IPS-18c (cell line): Measurements from ENCODE around the gene RASA2.

Source experiments
- H3K4me3 ChIP-seq: 2 replicates; pipeline ENCODE4 v1.7.0; 2013; ENCODE audit warnings: low read depth, mild to moderate bottlenecking, low read length, moderate library complexity; ENCODE audit not compliant: insufficient read depth
- H3K9me3 ChIP-seq: one replicate; pipeline ENCODE4 v1.6.1; 2013; ENCODE audit warnings: mild to moderate bottlenecking, low read length, moderate library complexity; ENCODE audit not compliant: control insufficient read depth, insufficient read depth

The RASA2 gene

DNA sequence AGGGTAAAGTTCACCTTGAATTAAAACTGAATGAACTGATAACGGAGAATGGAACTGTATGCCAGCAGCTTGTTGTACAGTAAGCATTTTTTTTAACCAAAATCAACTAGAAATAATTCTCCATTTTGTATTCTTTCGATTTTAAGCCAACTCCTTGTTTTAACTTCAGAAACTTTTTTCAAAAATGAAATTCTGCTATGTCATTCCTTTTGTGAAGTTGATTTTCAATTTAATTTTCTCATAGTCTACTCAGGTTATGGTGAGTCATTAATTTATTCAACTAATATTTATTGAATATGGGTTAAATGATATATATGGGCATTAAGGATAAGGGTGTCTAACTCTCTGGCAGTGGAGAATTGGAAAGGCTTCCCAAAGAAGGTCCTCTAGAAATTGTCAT, 53.7 kb downstream of the RASA2 start:
- H3K9me3 ChIP-seq, result no peaks in the 10 kb centered on the region
- no peak overlapping the region for H3K4me3 ChIP-seq

GRCh38 chr3:141542202-141542969, 55.6 kb downstream of the RASA2 start:
- Histone ChIP-seq H3K4me3 (no peak overlapping the region), H3K9me3 (no peaks in the 10 kb centered on the region)

GRCh38 chr3:141542989-141543388, 56.2 kb downstream of the RASA2 start:
- Histone ChIP-seq H3K9me3 (no peaks in the 10 kb centered on the region), H3K4me3 (no peak overlapping the region)

- Histone ChIP-seq H3K9me3 (no peaks in the 10 kb centered on the region), H3K4me3 (no peak overlapping the region)
Observed at GRCh38 chr3:141544697-141545096, 57.9 kb downstream of the RASA2 start.

GRCh38 chr3:141546081-141546480, 59.3 kb downstream of the RASA2 start:
- H3K4me3 ChIP-seq, result no peak overlapping the region
- H3K9me3 ChIP-seq, result no peaks in the 10 kb centered on the region

GRCh38 chr3:141546586-141546985, 59.8 kb downstream of the RASA2 start:
- Histone ChIP-seq H3K4me3 (no peak overlapping the region), H3K9me3 (no peaks in the 10 kb centered on the region)

- H3K4me3 ChIP-seq, result no peak overlapping the region
- no peaks in the 10 kb centered on the region for H3K9me3 ChIP-seq
Observed at GRCh38 chr3:141547791-141548190, 61.0 kb downstream of the RASA2 start.

DNA sequence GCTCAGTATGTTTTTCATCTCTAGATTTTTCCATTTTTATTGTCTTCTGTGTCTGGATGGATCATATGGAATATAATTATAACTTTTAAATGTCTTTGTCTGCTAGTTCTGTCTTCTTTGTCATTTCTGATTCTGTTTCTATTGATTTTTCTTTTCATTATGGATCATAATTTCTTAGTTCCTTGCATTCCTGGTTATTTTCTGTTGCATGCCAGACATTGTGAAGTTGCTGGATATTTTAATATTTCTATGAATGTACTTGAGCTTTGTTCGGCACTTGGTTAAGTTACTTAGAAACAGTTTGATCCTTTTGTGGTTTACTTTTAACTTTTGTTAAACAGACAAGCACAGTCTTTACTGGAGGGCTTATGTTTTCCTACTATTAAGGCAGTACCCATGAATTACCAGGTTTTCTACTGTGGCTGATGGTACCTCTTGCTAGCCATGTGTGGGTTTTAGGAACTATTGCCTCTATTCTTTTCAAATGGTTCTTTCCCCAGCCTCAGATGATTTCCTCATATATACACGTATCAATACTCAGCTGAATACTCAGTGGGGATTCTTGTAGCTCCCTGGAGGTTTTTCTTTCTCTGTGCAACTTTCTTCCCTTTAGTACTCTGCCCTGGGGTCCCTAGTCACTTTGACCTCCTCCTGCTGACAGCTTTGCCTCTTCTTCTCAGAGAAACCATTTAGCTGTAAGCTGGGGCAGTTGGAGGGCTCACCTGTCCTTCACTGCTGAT, 64.3 kb downstream of the RASA2 start:
- Histone ChIP-seq H3K9me3 (no peaks in the 10 kb centered on the region), H3K4me3 (no peak overlapping the region)

DNA sequence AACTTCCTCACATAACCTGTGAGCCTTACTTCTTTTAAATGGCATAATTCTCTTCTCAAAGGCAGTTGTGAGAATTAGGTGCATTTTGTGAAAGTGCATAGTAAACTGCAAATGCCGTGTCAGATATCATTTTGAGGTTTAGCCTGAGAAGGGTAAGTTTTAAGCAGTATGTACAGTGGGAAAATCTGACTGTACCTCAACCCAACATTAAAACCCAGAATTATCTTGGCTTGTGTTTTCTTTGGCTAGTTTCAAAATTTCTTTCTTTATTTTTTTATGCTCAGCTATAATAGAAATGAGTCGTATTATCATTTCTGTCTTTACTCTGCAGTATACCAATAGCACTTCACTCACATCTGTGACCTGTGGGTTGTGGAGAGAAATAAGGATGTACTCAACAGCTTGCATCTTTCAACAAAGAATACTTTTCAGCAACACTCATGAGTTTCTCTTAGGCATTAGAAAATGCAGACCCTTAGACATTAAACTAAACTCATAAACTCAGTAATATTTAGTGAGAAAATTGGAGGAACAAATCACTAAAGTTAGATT, 65.7 kb downstream of the RASA2 start:
- Histone ChIP-seq H3K9me3 (no peaks in the 10 kb centered on the region), H3K4me3 (no peak overlapping the region)

DNA sequence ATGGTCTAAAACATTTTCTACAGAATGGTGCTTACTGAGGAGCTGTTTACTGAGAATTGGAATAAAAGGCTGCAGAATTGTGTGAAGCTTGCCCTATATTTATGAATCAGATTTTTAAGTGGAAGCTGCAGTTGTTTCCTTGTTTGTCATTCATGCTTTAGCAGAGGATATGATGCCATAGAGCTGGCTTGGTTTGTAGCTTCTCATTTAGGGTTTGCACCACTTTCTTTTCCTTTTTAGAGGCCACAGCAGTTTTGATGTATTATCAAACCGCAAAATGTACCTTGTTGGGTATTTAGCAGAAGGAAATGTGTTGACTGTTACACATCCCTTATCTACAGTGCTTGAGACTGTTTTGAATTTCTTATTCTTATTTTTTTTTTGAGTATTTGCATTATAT, 66.2 kb downstream of the RASA2 start:
- Histone ChIP-seq H3K9me3 (no peaks in the 10 kb centered on the region), H3K4me3 (no peak overlapping the region)

DNA sequence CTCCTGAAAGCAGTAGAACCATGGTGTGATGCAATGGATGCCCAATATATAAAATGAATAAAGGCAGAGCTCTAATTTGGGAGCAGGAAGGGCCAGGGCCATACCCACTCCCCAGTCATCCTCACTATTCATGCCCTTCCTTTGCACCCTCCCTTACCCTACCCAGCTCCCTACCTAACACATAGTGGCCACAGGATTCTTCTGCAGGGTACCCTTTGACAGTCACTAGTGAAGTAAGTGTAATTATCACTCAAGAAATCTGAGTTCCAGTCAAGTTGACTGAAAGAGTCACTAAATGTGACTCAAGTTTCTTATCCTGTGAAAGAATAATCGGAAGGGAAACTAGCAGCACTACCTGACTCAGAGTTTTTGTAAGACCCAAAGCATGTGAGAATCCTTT, 69.2 kb downstream of the RASA2 start:
- no peak overlapping the region for H3K4me3 ChIP-seq
- H3K9me3 ChIP-seq, result no peaks in the 10 kb centered on the region

- H3K4me3 ChIP-seq, result no peak overlapping the region
Observed at GRCh38 chr3:141557961-141558706, 71.3 kb downstream of the RASA2 start.

DNA sequence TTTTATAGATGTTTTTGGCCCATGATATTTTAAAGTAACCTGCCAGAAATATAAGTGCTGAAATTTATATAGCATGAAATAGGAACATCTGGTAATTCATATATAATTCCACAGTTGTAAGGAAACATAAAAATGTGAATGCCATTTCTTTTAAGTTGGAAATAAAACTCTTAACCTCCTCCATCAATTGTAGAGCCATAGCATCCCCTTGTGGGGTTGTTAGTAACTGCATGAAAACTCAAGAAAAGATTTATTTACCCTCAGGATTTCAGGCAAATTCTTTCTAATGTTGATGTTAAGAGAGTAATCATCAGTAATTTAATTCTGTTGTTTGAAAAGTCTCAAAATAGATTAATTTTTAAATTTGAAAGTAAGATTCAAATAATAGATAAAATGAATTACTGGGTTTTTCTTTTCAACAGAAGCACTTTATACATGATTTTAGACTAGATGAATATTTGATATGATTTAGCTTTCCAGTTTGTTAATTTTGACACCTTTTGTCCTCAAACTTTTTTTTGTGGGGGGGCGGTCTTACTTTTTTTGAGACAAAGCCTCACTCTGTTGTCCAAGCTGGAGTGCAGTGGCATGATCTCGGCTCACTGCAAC, 74.7 kb downstream of the RASA2 start:
- no peaks in the 10 kb centered on the region for H3K9me3 ChIP-seq

More at GRCh38 chr3:141557961-141558706, 71.3 kb downstream of the RASA2 start:
- H3K9me3 ChIP-seq, result no peaks in the 10 kb centered on the region

DNA sequence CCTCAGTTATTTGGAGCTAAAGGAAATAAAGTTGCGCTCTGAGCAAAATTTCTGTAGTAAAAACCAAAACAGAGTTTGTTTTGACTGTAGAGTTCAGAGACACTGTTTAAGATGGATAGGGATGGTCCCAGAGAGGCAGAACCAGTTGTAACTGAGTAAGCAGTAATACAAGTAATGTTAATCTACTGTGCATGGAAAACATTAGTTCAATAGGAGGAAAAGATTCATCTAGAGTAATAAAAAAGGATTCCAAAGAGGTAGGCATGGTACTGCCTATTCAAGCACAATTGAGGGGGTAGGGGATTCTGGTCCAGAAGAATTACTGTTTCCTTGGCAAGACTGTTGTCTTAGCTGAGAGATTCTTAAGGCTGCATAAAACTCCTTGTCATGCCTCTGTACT, 77.4 kb downstream of the RASA2 start:
- no peaks in the 10 kb centered on the region for H3K9me3 ChIP-seq
- H3K4me3 ChIP-seq, result no peak overlapping the region

More for the DNA sequence above, 74.7 kb downstream of the RASA2 start:
- no peak overlapping the region for H3K4me3 ChIP-seq

DNA sequence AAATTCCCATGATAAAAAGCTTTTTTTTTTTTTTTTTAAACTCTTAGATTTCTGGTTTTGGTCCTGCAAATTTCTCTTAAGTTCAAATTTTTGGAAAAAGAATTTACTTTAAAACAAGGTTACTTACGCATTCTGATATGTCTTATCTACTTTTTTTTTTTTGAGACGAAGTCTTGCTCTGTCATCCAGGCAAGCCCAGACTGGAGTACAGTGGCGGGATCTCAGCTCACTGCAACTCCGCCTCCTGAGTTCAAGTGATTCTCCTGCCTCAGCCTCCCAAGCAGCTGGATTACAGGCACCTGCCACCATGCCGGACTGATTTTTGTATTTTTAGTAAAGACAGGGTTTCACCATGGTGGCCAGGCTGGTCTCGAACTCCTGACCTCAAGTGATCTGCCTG, 83.2 kb downstream of the RASA2 start:
- no peaks in the 10 kb centered on the region for H3K9me3 ChIP-seq
- H3K4me3 ChIP-seq, result no peak overlapping the region

- Histone ChIP-seq H3K9me3 (no peaks in the 10 kb centered on the region), H3K4me3 (no peak overlapping the region)
Observed at GRCh38 chr3:141575879-141576743, 89.3 kb downstream of the RASA2 start.

DNA sequence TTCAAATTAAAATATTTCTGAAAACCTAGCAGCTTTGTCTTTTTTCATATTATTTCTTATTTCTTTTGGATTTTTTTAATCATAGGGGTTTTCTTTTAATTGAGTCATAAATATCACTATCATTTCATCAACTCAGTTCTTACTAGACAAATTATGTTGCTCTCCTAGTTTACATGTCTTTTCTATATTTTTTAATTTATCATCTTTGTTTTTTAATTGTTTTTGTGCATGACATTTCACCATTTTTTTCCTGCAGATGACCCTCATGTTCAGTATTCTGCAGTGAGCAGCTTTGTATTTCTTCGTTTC, 89.9 kb downstream of the RASA2 start:
- Histone ChIP-seq H3K4me3 (no peak overlapping the region), H3K9me3 (no peaks in the 10 kb centered on the region)
